ENCODE data around the gene DIS3L2.

Gene DIS3L2

DNA sequence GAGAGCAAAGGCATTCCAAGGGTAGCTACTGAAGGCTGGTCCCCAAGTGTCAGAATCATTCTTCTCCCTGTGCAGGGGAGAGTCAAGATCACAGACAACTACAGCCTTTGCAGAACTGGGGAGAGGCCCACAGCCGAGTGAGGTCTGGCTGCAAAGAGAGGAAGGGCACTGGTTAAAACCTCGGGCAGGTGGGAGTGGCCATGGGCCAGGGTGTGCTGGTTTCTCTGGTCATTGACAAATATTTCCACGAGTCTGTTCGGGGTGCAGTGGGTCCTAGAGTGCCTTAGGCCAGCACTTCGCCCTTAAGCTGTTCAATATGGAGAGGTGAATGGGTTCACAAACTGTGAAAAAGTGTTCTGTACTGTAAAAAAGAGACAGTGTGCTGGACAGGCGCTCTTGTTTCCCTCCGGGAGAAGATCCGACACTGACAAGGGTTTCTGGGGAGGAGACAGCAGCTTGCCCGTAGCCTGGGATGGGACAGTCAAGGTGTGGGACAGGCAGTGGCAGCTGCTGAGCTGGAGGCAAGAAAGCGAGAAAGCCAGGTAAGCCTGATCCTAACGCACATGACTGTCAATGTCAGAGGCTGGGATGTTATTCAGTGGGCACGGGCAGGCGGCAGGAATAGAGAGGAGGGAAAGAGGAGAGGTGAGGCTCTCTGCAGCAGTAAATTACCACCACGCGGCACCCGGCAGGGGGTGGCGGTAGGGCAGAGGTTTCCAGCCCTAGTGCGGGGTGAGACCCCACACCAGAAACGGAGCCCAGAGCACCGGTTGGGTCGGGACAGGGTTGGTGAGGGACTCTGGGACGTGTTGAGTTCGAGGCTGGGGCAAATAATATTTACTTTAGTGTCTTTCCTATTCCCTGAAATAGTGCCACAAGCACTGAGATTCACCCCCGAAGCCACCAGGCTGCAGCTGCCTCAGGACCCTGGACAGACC lies 37.3 kb upstream of the DIS3L2 start:
- Histone ChIP-seq H3K27me3 (replicated peaks; ENCODE audit: control insufficient read depth, insufficient read depth, low read length) (peaks cover 86% of the 10 kb centered on the region), H3K36me3 (ENCODE audit: control insufficient read depth, insufficient read depth, low read length, severe bottlenecking) (no peaks in the 10 kb centered on the region), H3K9me3 (ENCODE audit: control insufficient read depth, low read length) (no peaks in the 10 kb centered on the region), H3K4me1 (ENCODE audit: control insufficient read depth, insufficient read depth, low read length) (peaks cover 11% of the 10 kb centered on the region), H3K9ac (ENCODE audit: low read length) (no peak overlapping the region), H3K4me3 (ENCODE audit: low read length) (no peak overlapping the region)
- no peak for DNase-seq (ENCODE audit: low read depth)

DNA sequence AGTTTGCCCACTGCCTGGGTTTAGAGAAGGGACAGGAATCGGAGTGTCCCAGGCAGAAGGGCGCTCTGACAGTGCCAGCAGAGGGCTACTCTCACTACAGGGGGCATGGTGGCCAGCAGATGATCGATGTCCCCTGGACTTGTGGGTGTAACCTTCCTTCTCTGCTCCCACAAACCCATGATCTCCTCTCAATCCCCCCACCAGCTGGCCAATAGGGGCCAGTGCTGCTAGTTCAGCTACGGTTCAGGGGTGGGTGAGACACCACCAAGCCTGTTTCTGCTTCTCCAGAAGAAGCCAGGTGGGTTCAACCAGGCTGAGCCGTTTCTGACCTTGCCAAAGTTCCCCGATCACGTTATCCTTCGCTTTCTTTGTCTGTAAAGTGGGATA lies 36.6 kb upstream of the DIS3L2 start:
- H3K9ac ChIP-seq (ENCODE audit: low read length), result no peak overlapping the region
- peaks cover 11% of the 10 kb centered on the region for H3K4me1 ChIP-seq (ENCODE audit: control insufficient read depth, insufficient read depth, low read length)
- H3K36me3 ChIP-seq (ENCODE audit: control insufficient read depth, insufficient read depth, low read length, severe bottlenecking), result no peaks in the 10 kb centered on the region
- H3K27me3 ChIP-seq (replicated peaks; ENCODE audit: control insufficient read depth, insufficient read depth, low read length), result peaks cover 86% of the 10 kb centered on the region
- no peak overlapping the region for H3K4me3 ChIP-seq (ENCODE audit: low read length)
- no peak for DNase-seq (ENCODE audit: low read depth)
- H3K9me3 ChIP-seq (ENCODE audit: control insufficient read depth, low read length), result no peaks in the 10 kb centered on the region

DNA sequence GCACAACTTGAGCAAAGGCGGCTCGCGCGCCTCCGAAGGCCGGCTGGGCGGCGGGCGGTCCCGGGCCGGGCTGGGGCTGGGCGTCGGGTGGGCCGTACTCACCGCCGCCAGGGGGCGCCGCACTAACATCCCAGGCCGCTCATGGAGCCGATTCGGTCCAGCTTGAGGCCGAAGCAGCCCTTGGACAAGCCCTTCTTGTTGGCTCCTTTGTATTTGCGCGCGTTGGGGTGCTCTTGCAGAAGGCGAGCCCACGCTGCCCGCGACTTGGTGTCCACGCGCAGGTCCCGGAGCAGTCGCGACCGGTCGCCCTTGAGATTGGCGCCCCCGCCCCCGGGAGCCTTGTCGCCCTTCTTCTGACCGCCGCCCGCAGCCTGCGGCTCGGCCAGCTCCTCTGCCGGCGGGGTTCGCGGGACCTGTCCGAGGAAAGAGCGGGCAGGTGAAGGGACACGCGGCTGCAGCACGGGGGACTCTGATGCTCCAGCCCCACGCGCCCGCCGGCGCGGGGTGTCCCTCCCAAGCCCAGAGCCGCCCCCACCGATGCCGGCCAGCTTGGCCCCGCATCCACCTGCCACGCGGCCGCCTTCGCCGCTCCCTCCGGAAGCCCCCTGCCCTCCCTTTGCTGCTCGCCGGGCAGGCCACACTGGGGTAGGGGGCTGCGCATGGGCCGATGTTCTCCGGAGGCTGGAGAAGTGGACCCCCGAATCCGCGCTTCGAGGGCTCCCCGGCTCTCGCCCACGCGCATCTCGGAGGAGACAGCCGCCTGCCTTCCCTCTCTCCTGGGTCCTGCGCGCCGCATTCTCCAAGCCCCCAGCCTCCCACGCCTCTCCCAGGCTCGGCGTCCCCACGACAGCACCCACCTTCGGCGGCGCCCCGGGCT lies 36.0 kb upstream of the DIS3L2 start:
- H3K36me3 ChIP-seq (ENCODE audit: control insufficient read depth, insufficient read depth, low read length, severe bottlenecking), result no peaks in the 10 kb centered on the region
- peak; percentile 95 for DNase-seq (ENCODE audit: low read depth)
- H3K27me3 ChIP-seq (replicated peaks; ENCODE audit: control insufficient read depth, insufficient read depth, low read length), result peaks cover 87% of the 10 kb centered on the region
- H3K9ac ChIP-seq (ENCODE audit: low read length), result no peak overlapping the region
- no peaks in the 10 kb centered on the region for H3K9me3 ChIP-seq (ENCODE audit: control insufficient read depth, low read length)
- H3K4me3 ChIP-seq (ENCODE audit: low read length), result peak overlapping the region; percentile 62
- peaks cover 11% of the 10 kb centered on the region for H3K4me1 ChIP-seq (ENCODE audit: control insufficient read depth, insufficient read depth, low read length)

DNA sequence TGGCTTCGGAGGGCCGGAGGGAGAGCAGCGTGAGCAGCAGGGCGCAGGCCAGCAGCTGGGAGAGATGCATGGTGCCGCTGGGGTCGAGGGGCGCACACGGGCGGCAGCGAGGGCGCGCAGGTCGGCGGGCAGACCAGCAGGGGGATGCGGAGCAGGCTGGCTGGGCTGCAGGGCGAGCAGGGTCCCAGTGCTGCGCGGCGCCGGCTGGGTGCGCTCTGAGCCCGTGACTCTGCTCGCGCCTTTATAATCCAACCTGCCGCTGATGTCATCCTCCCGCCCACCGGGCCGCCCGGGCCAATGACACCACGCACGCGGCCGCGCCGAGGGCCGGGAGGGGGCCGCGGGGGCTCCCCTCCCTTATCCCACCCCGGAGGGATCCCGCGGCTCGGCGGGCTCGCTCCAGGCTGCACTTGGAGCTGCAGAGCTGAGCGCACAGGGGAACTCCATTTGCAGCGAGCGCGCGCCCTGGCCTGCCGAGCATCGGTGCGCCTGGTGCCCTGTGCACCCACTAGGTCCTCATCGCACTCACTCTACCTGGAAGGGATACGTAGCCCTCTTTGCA lies 35.3 kb upstream of the DIS3L2 start, which contains the start of gene NPPC:
Gene NPPC (minus strand): TSS at position 217 of the 562 bp plus-strand sequence. CDS start 147 bp downstream, at position 70.
- Histone ChIP-seq H3K4me3 (ENCODE audit: low read length) (peak within 1 kb of the TSS; percentile 62), H3K36me3 (ENCODE audit: control insufficient read depth, insufficient read depth, low read length, severe bottlenecking) (no peaks in the 10 kb centered on the region), H3K9ac (ENCODE audit: low read length) (no peak within 1 kb of the TSS), H3K4me1 (ENCODE audit: control insufficient read depth, insufficient read depth, low read length) (peaks cover 18% of the 10 kb centered on the region), H3K9me3 (ENCODE audit: control insufficient read depth, low read length) (no peaks in the 10 kb centered on the region), H3K27me3 (replicated peaks; ENCODE audit: control insufficient read depth, insufficient read depth, low read length) (peaks cover 87% of the 10 kb centered on the region)
- DNase-seq (ENCODE audit: low read depth), result peak; percentile 54

DNA sequence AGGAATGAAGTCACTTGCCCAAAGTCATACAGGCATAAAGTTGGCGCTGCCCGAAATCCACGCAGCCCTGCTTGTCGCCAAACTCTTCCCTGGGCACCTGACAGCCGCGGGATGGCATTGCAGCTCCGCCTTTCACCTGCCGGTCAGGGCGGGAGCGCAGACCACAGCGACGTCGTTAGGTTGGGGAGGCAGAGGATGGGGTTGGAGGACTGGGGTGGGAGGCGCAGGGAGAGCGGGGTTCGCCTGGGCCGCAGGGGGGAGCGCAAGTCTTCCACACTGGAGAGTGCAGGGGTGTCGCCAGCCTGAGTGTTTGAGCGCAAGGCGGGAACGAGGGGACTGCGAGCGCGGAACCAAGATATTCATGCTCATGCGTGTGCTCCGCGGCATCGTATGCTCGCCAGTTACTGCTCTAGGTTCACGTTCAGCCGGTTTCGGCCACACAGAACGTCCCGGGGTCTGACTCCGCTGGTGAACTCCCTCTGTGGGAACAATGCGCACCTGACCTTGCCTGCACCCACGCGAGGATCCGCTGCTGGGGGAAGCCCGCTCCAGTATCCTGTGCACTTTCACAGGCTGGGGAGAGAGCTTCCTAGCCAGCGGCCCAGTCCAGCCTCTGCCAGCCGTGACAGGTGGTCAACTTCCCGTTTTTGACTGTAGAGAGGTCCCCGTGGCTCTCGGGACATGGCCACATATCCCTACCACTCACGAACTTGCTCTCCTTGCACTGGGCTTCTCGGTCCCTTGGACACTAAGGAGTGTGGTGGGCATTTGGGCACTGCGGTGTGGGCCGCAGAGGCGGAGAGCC lies 34.5 kb upstream of the DIS3L2 start:
- no peak for DNase-seq (ENCODE audit: low read depth)
- H3K9ac ChIP-seq (ENCODE audit: low read length), result no peak overlapping the region
- peaks cover 91% of the 10 kb centered on the region for H3K27me3 ChIP-seq (replicated peaks; ENCODE audit: control insufficient read depth, insufficient read depth, low read length)
- no peaks in the 10 kb centered on the region for H3K36me3 ChIP-seq (ENCODE audit: control insufficient read depth, insufficient read depth, low read length, severe bottlenecking)
- peaks cover 20% of the 10 kb centered on the region for H3K4me1 ChIP-seq (ENCODE audit: control insufficient read depth, insufficient read depth, low read length)
- peak overlapping the region; percentile 62 for H3K4me3 ChIP-seq (ENCODE audit: low read length)
- H3K9me3 ChIP-seq (ENCODE audit: control insufficient read depth, low read length), result no peaks in the 10 kb centered on the region

DNA sequence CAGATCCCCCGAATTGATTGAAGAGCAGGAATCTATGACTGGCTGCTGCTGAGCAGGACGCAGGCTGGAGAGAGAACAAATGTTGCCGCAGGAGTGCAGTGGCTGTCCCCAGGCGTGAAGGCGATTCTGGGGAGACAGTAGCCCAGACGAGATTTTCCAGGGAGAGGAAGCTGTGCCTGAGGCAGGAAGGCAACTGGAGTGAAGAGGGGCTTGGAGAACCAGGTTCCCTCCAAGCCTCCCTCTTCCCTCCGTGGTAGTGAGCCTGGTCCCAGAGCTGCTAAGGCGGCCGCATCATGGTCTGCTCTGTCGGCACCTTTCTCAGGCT lies 34.0 kb upstream of the DIS3L2 start:
- Histone ChIP-seq H3K27me3 (replicated peaks; ENCODE audit: control insufficient read depth, insufficient read depth, low read length) (peaks cover 90% of the 10 kb centered on the region), H3K4me1 (ENCODE audit: control insufficient read depth, insufficient read depth, low read length) (peaks cover 20% of the 10 kb centered on the region), H3K9me3 (ENCODE audit: control insufficient read depth, low read length) (no peaks in the 10 kb centered on the region), H3K36me3 (ENCODE audit: control insufficient read depth, insufficient read depth, low read length, severe bottlenecking) (no peaks in the 10 kb centered on the region), H3K4me3 (ENCODE audit: low read length) (no peak overlapping the region), H3K9ac (ENCODE audit: low read length) (no peak overlapping the region)
- DNase-seq (ENCODE audit: low read depth), result no peak

DNA sequence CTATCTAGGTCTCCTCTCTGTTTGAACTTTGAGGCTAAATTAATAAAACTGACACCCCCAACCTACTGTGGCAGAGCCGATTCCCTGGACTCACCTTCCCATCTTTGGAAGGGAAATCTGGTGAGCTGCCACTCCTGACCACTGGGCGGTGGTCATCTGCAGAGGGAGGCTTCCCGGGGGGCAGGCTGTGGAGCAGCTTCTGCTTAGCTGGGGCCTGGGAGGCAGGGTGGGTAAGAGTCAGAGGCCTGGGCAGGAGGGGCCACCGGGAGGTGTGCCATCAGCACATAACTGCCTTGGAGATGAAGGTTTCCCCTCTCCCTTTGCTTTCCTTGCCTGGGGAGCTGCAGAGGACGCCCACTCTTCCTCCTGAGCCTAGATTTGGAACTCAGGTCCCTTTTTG lies 33.0 kb upstream of the DIS3L2 start:
- Histone ChIP-seq H3K9ac (ENCODE audit: low read length) (no peak overlapping the region), H3K4me1 (ENCODE audit: control insufficient read depth, insufficient read depth, low read length) (peaks cover 20% of the 10 kb centered on the region), H3K4me3 (ENCODE audit: low read length) (no peak overlapping the region), H3K36me3 (ENCODE audit: control insufficient read depth, insufficient read depth, low read length, severe bottlenecking) (no peaks in the 10 kb centered on the region), H3K9me3 (ENCODE audit: control insufficient read depth, low read length) (no peaks in the 10 kb centered on the region), H3K27me3 (replicated peaks; ENCODE audit: control insufficient read depth, insufficient read depth, low read length) (peaks cover 87% of the 10 kb centered on the region)
- no peak for DNase-seq (ENCODE audit: low read depth)

DNA sequence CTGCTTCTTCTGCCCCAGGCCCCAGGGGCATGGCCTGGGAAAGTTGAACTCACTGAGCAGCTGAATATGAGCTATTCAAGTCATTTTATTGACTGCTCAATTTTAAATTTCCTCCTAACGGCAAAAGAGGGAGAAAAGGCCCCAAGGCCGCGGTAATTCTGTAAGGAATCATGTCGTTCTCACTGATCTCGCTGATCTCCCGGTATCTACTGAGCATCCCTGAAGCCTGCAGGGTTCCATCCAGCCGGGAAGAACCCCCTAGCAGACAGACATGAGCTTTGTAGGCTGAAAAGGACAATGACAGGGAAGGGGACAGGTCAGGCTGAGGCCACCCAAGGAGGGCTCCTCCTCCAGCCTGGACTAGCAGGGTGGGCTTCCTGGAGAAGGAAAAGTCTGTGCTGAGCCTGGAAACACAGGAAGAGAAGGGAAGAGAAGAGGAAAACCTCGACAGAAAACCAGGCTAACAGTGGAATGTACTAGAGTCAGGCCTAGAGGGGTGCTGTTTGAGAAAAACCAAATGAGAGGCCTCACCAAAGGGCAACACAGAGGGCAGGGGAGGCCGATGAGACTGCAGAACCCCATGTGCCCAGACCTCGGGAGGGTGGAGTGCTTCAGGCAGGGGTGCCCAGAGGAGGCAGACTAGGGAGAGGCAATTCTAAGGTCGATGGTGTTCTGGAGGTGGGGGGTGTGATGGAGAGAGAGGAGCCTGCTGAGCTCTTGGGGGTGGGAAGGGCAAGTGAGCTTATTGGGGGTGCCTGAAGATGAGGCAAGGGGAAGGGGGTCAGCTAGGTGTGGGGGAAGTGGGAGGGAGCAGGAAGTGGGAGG lies 32.4 kb upstream of the DIS3L2 start:
- H3K27me3 ChIP-seq (replicated peaks; ENCODE audit: control insufficient read depth, insufficient read depth, low read length), result peaks cover 87% of the 10 kb centered on the region
- H3K36me3 ChIP-seq (ENCODE audit: control insufficient read depth, insufficient read depth, low read length, severe bottlenecking), result no peaks in the 10 kb centered on the region
- H3K4me3 ChIP-seq (ENCODE audit: low read length), result no peak overlapping the region
- no peak overlapping the region for H3K9ac ChIP-seq (ENCODE audit: low read length)
- H3K4me1 ChIP-seq (ENCODE audit: control insufficient read depth, insufficient read depth, low read length), result peaks cover 20% of the 10 kb centered on the region
- no peak for DNase-seq (ENCODE audit: low read depth)
- no peaks in the 10 kb centered on the region for H3K9me3 ChIP-seq (ENCODE audit: control insufficient read depth, low read length)

DNA sequence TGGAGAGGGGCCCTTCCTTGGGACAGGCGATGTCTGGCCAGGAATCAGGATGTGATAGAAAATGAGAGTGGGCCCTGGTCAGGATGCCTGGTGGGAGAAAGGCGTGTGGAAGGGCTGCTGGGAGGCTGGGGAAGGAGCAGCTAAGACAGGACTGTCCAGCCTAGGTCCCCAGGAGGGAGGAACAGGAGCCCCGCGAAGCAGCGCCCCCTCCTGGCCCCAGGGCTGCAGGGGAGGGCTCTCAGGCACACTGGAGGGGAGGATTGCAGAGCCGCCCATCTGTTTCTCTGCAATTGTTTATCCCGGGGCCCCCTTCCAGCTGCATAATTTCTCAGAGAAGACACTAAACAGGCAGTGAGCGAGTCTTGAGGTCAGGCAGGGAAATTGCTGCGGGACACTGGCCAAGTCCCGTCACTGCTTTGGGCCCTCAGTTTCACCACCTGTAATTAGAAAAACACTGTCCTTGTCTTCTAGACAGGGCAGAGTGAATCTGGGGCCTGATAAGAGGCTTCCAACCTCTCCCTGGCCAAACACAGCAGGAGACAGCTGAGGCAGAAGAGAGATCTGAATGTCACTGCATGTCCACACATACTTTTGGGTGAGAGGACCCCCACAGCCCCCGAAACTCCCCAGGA lies 31.4 kb upstream of the DIS3L2 start:
- Histone ChIP-seq H3K36me3 (ENCODE audit: control insufficient read depth, insufficient read depth, low read length, severe bottlenecking) (no peaks in the 10 kb centered on the region), H3K27me3 (replicated peaks; ENCODE audit: control insufficient read depth, insufficient read depth, low read length) (peaks cover 86% of the 10 kb centered on the region), H3K4me1 (ENCODE audit: control insufficient read depth, insufficient read depth, low read length) (peaks cover 20% of the 10 kb centered on the region), H3K9ac (ENCODE audit: low read length) (no peak overlapping the region), H3K4me3 (ENCODE audit: low read length) (no peak overlapping the region), H3K9me3 (ENCODE audit: control insufficient read depth, low read length) (no peaks in the 10 kb centered on the region)
- no peak for DNase-seq (ENCODE audit: low read depth)
